SK-N-SH (cell line): ENCODE results near the gene PDE8A. TPM values are rescaled to one million over a fixed set of nuclear protein-coding genes. Genes with fewer than 3 reads are reported as not detected.

Experiments used
- CTCF ChIA-PET: fragments of 300-600, 350-600 bp; formaldehyde crosslinking; extraction: SDS; loops from one replicate; lab custom pipeline; 2021; lab: Yijun Ruan, JAX
- POLR2A ChIA-PET: fragments of 350-600 bp; sonication (Branson Sonifier 250); formaldehyde crosslinking; extraction: SDS; loops from one replicate; lab custom pipeline; 2020; ENCODE audit warnings: antibody characterized with exemption, inconsistent platforms; lab: Yijun Ruan, JAX
- DNase-seq: peaks from one replicate; pipeline ENCODE4 v3.0.0; 2012
- H2AFZ ChIP-seq: fragments of 200-600 bp; sonication (generic); 2 replicates; pipeline ENCODE4 v1.8.1; 2016; ENCODE audit warnings: antibody characterized with exemption, mild to moderate bottlenecking, low read depth
- H3F3A ChIP-seq: fragments of 200-600 bp; sonication (generic); replicated peaks from 2 replicates; pipeline ENCODE3; 2016; ENCODE audit warnings: antibody characterized with exemption, mild to moderate bottlenecking; ENCODE audit not compliant: insufficient read depth
- H3K27ac ChIP-seq, 2 experiments: fragments of 200-500 bp in 1 of 2; fragments of 200-600 bp in 1 of 2; sonication (Bioruptor generic) in 1 of 2; sonication (generic), shearing (Covaris generic) in 1 of 2; 2 replicates each; pipeline versions ENCODE4 v1.5.1 to v1.6.1; 2014 to 2016; ENCODE audit warnings: low read depth in 2 of 2, inconsistent platforms in 1 of 2, low read length in 1 of 2, mild to moderate bottlenecking in 1 of 2, mixed read lengths in 1 of 2
- H3K27me3 ChIP-seq: fragments of 200-600 bp; sonication (generic), shearing (Covaris generic); 2 replicates; pipeline ENCODE4 v1.6.1; 2016; ENCODE audit warnings: mixed run types; ENCODE audit not compliant: insufficient read depth
- H3K36me3 ChIP-seq, 2 experiments: fragments of 200-500 bp in 1 of 2; fragments of 200-600 bp in 1 of 2; sonication (Bioruptor generic) in 1 of 2; sonication (generic) in 1 of 2; replicated peaks in 1 of 2; 2 replicates each; pipeline versions ENCODE3 to v1.5.1; 2014 to 2016; ENCODE audit warnings: low read length in 1 of 2, mild to moderate bottlenecking in 1 of 2; ENCODE audit not compliant: insufficient read depth in 2 of 2, control insufficient read depth in 1 of 2
- H3K4me1 ChIP-seq, 2 experiments: fragments of 200-500 bp in 1 of 2; fragments of 200-600 bp in 1 of 2; sonication (Bioruptor generic) in 1 of 2; sonication (generic), shearing (Covaris generic) in 1 of 2; 2 replicates each; pipeline versions ENCODE4 v1.5.1 to v1.6.1; 2014 to 2016; ENCODE audit warnings: low read depth in 1 of 2, low read length in 1 of 2, mixed run types in 1 of 2; ENCODE audit not compliant: insufficient read depth in 2 of 2, control insufficient read depth in 1 of 2
- H3K4me2 ChIP-seq: fragments of 200-600 bp; sonication (generic), shearing (Covaris generic); 2 replicates; pipeline ENCODE4 v1.6.1; 2017; ENCODE audit warnings: mixed run types
- H3K4me3 ChIP-seq, 2 experiments: fragments of 200-500 bp in 1 of 2; fragments of 200-600 bp in 1 of 2; sonication (Bioruptor generic) in 1 of 2; sonication (generic), shearing (Covaris generic) in 1 of 2; 2 replicates each; pipeline versions ENCODE4 v1.5.1 to v1.8.1; 2014 to 2016; ENCODE audit warnings: low read depth in 2 of 2, inconsistent platforms in 1 of 2, low read length in 1 of 2, mild to moderate bottlenecking in 1 of 2, mixed read lengths in 1 of 2, moderate library complexity in 1 of 2
- H3K79me2 ChIP-seq: fragments of 200-600 bp; sonication (generic); 2 replicates; pipeline ENCODE4 v1.8.1; 2017; ENCODE audit warnings: mild to moderate bottlenecking; ENCODE audit not compliant: insufficient read depth
- H3K9ac ChIP-seq: fragments of 200-600 bp; sonication (generic); 2 replicates; pipeline ENCODE4 v1.6.1; 2017; ENCODE audit warnings: mixed run types
- H3K9me2 ChIP-seq: fragments of 200-600 bp; sonication (generic); 2 replicates; pipeline ENCODE4 v1.6.1; 2017; ENCODE audit warnings: mixed run types
- H3K9me3 ChIP-seq: fragments of 200-600 bp; sonication (generic); 2 replicates; pipeline ENCODE4 v1.6.1; 2017; ENCODE audit warnings: mixed run types, mild to moderate bottlenecking, moderate library complexity
- H4K20me1 ChIP-seq: fragments of 200-600 bp; sonication (generic); 2 replicates; pipeline ENCODE4 v1.6.1; 2017; ENCODE audit warnings: mild to moderate bottlenecking, mixed run types; ENCODE audit not compliant: insufficient read depth
- CHD2 ChIP-seq: fragments of 150-350 bp; IDR thresholded peaks from 2 replicates; pipeline ENCODE4 v1.6.1; 2018; ENCODE audit warnings: low read length; ENCODE audit not compliant: partially characterized antibody
- CTCF ChIP-seq: fragments of 200-600 bp; sonication (generic); IDR thresholded peaks from 2 replicates; pipeline ENCODE4 v1.6.1; 2017; ENCODE audit warnings: antibody characterized with exemption, mild to moderate bottlenecking, moderate library complexity
- ELF1 ChIP-seq: IDR thresholded peaks from 2 replicates; pipeline ENCODE4 v1.4.0; 2012
- EP300 ChIP-seq, 2 experiments: IDR thresholded peaks; 2 replicates each; pipeline versions ENCODE4 v1.4.0 to v1.6.1; 2012; ENCODE audit warnings: borderline replicate concordance in 1 of 2, low read depth in 1 of 2, low read length in 1 of 2
- GABPA ChIP-seq: IDR thresholded peaks from 2 replicates; pipeline ENCODE4 v1.4.0; 2012; ENCODE audit warnings: low read depth, mild to moderate bottlenecking
- GATA2 ChIP-seq: sonication (generic); formaldehyde crosslinking; IDR thresholded peaks from 2 replicates; pipeline ENCODE4 v1.5.0; 2020; ENCODE audit warnings: mild to moderate bottlenecking, missing genetic modification reagents
- MAX ChIP-seq: IDR thresholded peaks from 2 replicates; pipeline ENCODE4 v1.4.0; 2012; ENCODE audit warnings: low read depth
- MEF2A ChIP-seq: IDR thresholded peaks from 2 replicates; pipeline ENCODE4 v1.4.0; 2012; ENCODE audit warnings: low read depth, borderline replicate concordance
- RCOR1 ChIP-seq: fragments of 150-350 bp; IDR thresholded peaks from 2 replicates; pipeline ENCODE4 v1.6.1; 2017; ENCODE audit warnings: antibody characterized with exemption, low read length
- RFX5 ChIP-seq: IDR thresholded peaks from 2 replicates; pipeline ENCODE4 v1.6.1; 2012; ENCODE audit warnings: mild to moderate bottlenecking, improper control_type of control experiment, low read length
- SMC3 ChIP-seq: IDR thresholded peaks from 2 replicates; pipeline ENCODE4 v1.6.1; 2012; ENCODE audit warnings: low read depth, low read length, improper control_type of control experiment
- TAF1 ChIP-seq: IDR thresholded peaks from 2 replicates; pipeline ENCODE4 v1.6.1; 2012; ENCODE audit warnings: low read depth, mild to moderate bottlenecking, low read length, moderate library complexity, borderline replicate concordance
- USF2 ChIP-seq: fragments of 150-350 bp; IDR thresholded peaks from 2 replicates; pipeline ENCODE4 v1.6.1; 2017; ENCODE audit warnings: antibody characterized with exemption, low read length, low read depth, borderline replicate concordance
- YY1 ChIP-seq: IDR thresholded peaks from 2 replicates; pipeline ENCODE4 v1.4.0; 2012; ENCODE audit warnings: low read depth, mild to moderate bottlenecking
- WGBS: methylation state at CpG from one replicate; pipeline ENCODE4 v1.1.6; 2017; ENCODE audit warnings: low lambda C conversion rate; 5-methylcytosine and 5-hydroxymethylcytosine counted together
- polyA plus RNA-seq, 3 experiments: library from polyadenylated mRNA; depleted of rRNA; stranded (reverse); fragments of >200 nt; gene quantifications; 2 replicates each; pipeline ENCODE4 v1.2.3, GENCODE V29; 2012
- TF ChIP-seq, protein P1 (sequence below): fragments of 150-350 bp; IDR thresholded peaks from 2 replicates; pipeline ENCODE4 v1.6.1; 2016; ENCODE audit warnings: mild to moderate bottlenecking, low read depth, low read length
- TF ChIP-seq, protein P2 (sequence below): IDR thresholded peaks from 2 replicates; pipeline ENCODE4; 2012

Gene PDE8A
- polyA plus RNA-seq, 1 of the 3 experiments (the other 2 are of a cell fraction) = 13.4 TPM

GRCh38 chr15:85150130-85150480, 168.4 kb downstream of the PDE8A start:
- TF ChIP-seq CTCF (no peak), GABPA (no peak), MAX (no peak), ELF1 (no peak), EP300 (IDR thresholded peaks at IDR 0.05; ENCODE audit: borderline replicate concordance in 1 of 2, low read depth in 1 of 2, low read length in 1 of 2) (no peak), YY1 (no peak), CHD2 (no peak), USF2 (no peak), MEF2A (no peak), GATA2 (CRISPR knock-in tag) (no peak), RCOR1 (no peak)
- TF ChIP-seq, protein P1, sequence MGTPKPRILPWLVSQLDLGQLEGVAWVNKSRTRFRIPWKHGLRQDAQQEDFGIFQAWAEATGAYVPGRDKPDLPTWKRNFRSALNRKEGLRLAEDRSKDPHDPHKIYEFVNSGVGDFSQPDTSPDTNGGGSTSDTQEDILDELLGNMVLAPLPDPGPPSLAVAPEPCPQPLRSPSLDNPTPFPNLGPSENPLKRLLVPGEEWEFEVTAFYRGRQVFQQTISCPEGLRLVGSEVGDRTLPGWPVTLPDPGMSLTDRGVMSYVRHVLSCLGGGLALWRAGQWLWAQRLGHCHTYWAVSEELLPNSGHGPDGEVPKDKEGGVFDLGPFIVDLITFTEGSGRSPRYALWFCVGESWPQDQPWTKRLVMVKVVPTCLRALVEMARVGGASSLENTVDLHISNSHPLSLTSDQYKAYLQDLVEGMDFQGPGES = no peak
- TF ChIP-seq, protein P2, sequence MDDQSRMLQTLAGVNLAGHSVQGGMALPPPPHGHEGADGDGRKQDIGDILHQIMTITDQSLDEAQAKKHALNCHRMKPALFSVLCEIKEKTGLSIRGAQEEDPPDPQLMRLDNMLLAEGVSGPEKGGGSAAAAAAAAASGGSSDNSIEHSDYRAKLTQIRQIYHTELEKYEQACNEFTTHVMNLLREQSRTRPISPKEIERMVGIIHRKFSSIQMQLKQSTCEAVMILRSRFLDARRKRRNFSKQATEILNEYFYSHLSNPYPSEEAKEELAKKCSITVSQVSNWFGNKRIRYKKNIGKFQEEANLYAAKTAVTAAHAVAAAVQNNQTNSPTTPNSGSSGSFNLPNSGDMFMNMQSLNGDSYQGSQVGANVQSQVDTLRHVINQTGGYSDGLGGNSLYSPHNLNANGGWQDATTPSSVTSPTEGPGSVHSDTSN = no peak
- H2AFZ ChIP-seq = no peak overlapping the region
- no peak overlapping the region for H3K27ac ChIP-seq
- ChIA-PET CTCF (interaction anchor here (1.3 to 2.2 kb wide), 2 partner anchors 19 kb away, joined by 3 to 7 read pairs; no protein-coding TSS in a partner anchor), POLR2A (no interaction called here)
- no peaks in the 10 kb centered on the region for H3K79me2 ChIP-seq
- no peak for DNase-seq
- no peaks in the 10 kb centered on the region for H3K36me3 ChIP-seq
- H3K4me3 ChIP-seq = no peak overlapping the region
- no peak overlapping the region for H3K4me2 ChIP-seq
- H3K27me3 ChIP-seq = no peaks in the 10 kb centered on the region
- H3K9ac ChIP-seq = no peak overlapping the region
- H4K20me1 ChIP-seq = no peaks in the 10 kb centered on the region
- H3K9me2 ChIP-seq = no peaks in the 10 kb centered on the region
- H3F3A ChIP-seq = no peaks in the 10 kb centered on the region
- no peaks in the 10 kb centered on the region for H3K4me1 ChIP-seq
- no peaks in the 10 kb centered on the region for H3K9me3 ChIP-seq
- 89% methylated on average over 2 of the region's 2 CpGs for WGBS

- Histone ChIP-seq H3K4me3 (no peak overlapping the region), H2AFZ (no peak overlapping the region), H3K9me2 (no peaks in the 10 kb centered on the region), H3K36me3 (no peaks in the 10 kb centered on the region), H3K4me1 (no peaks in the 10 kb centered on the region; a peak in 1 of 4 replicates), H4K20me1 (no peaks in the 10 kb centered on the region), H3K9ac (no peak overlapping the region), H3K27ac (no peak overlapping the region), H3K4me2 (no peak overlapping the region), H3F3A (no peaks in the 10 kb centered on the region), H3K9me3 (no peaks in the 10 kb centered on the region), H3K79me2 (no peaks in the 10 kb centered on the region), H3K27me3 (no peaks in the 10 kb centered on the region)
- TF ChIP-seq TAF1 (no peak), CTCF (no peak), SMC3 (no peak), RFX5 (no peak)
- DNase-seq = no peak
- ChIA-PET CTCF (interaction anchor here (0.7 to 2.2 kb wide), 2 partner anchors 13 to 18 kb away, joined by 3 to 7 read pairs; no protein-coding TSS in a partner anchor), POLR2A (no interaction called here)
- WGBS = 84% methylated on average over 7 of the region's 7 CpGs
Observed at GRCh38 chr15:85151145-85151544, 169.5 kb downstream of the PDE8A start.
